ENCODE data around the gene PPP1R1C. TPM values are rescaled to one million over a fixed set of nuclear protein-coding genes. Genes with fewer than 3 reads are reported as not detected.

The PPP1R1C gene
- total RNA-seq, 1 donor from 2014 or later: 5.5 TPM

DNA sequence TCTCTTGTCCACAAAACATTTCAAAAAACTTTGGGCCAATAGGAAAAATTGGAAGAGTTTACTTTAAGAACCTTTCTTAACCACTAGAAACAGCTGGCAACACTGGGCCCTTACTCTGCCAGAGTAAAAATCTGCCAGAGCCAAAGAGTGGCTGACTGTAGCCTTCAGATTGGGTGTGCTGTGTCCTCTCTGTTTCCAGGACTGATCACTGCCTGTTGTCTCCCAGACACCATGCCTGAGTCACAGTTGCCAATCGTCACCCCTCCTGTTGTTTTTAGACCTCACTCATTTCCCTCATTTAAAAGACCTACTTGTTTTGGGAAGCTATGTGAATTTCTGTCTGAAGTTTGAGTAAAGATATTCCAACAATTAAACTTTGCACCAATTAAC is 159.1 kb downstream of the PPP1R1C start:
- no peak for TF ChIP-seq EZH2 (IDR thresholded peaks at IDR 0.05)
- TF ChIP-seq, protein P1, sequence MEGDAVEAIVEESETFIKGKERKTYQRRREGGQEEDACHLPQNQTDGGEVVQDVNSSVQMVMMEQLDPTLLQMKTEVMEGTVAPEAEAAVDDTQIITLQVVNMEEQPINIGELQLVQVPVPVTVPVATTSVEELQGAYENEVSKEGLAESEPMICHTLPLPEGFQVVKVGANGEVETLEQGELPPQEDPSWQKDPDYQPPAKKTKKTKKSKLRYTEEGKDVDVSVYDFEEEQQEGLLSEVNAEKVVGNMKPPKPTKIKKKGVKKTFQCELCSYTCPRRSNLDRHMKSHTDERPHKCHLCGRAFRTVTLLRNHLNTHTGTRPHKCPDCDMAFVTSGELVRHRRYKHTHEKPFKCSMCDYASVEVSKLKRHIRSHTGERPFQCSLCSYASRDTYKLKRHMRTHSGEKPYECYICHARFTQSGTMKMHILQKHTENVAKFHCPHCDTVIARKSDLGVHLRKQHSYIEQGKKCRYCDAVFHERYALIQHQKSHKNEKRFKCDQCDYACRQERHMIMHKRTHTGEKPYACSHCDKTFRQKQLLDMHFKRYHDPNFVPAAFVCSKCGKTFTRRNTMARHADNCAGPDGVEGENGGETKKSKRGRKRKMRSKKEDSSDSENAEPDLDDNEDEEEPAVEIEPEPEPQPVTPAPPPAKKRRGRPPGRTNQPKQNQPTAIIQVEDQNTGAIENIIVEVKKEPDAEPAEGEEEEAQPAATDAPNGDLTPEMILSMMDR (IDR thresholded peaks at IDR 0.05): no peak
- no peak for TF ChIP-seq EZH2phosphoT487 (IDR thresholded peaks at IDR 0.05)
- Mint-ChIP-seq H3K27me3 (ENCODE audit: insufficient read depth, low read depth) (no peaks in the 10 kb centered on the region), H3K36me3 (no peaks in the 10 kb centered on the region), H3K4me3 (no peak overlapping the region), H3K27ac (no peak overlapping the region), H3K9me3 (no peaks in the 10 kb centered on the region), H3K4me1 (peaks cover 3% of the 10 kb centered on the region)
- Histone ChIP-seq H3K9me3 (ENCODE audit: low read depth) (no peaks in the 10 kb centered on the region), H3K36me3 (no peaks in the 10 kb centered on the region), H3K9ac (no peak overlapping the region), H2AFZ (replicated peaks) (peak overlapping the region; percentile 81), H3K27ac (no peak overlapping the region), H3K4me3 (no peak overlapping the region), H3K27me3 (no peaks in the 10 kb centered on the region), H3K4me1 (peaks cover 28% of the 10 kb centered on the region), H3F3A (ENCODE audit: low read depth) (no peaks in the 10 kb centered on the region), H3K79me2 (ENCODE audit: low read depth) (no peaks in the 10 kb centered on the region), H3K4me2 (no peak overlapping the region), H4K20me1 (ENCODE audit: low read depth) (no peaks in the 10 kb centered on the region)
- no peak for DNase-seq (ENCODE audit: low spot score)

DNA sequence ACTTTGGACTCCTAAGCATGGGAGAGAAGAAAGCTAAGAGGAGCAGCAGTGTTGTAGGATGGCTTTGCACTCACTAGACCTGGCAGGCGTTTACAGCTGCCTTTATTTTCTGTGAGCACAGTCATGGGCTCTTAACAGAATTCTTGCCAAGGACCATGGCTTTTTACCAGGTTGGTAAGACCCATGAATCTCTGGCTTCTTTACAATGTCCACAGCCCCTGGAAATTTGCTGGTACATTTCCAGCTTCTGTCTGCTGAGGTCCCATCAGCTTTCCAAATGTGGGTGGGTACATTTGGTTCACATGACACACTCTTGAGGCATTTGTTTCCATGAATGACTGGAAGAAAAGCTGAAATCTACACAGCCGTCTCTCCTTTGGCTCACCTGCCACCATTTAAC is 162.7 kb downstream of the PPP1R1C start:
- H3K4me2 ChIP-seq: no peak overlapping the region
- H3K9me3 Mint-ChIP-seq: no peaks in the 10 kb centered on the region

DNA sequence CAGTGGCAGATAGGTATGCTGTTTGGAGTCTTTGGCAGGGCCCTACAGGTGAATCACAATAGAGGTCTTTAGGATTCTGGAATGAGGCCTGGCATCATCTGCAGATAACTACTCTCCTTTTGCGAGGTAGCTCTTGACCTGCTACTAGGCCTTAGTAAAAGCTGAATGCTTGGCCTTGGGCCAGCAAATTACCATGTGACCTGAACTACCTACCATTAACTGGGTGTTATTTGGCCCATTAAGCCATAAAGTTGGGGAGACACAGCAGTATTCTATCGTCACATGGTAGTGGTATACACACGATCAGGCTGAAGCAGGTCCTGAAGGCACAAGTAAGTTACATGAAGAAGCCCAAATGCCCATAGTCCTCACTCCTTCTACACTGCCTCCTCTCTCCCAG is 178.2 kb downstream of the PPP1R1C start:
- no peak for DNase-seq (ENCODE audit: low spot score)
- Histone ChIP-seq H3K9ac (no peak overlapping the region), H3K4me3 (no peak overlapping the region), H3K79me2 (ENCODE audit: low read depth) (no peaks in the 10 kb centered on the region), H3K27me3 (no peaks in the 10 kb centered on the region), H3K27ac (no peak overlapping the region), H3K9me3 (ENCODE audit: low read depth) (no peaks in the 10 kb centered on the region), H3K4me1 (peaks cover 5% of the 10 kb centered on the region), H3K4me2 (no peak overlapping the region), H3K36me3 (no peaks in the 10 kb centered on the region), H2AFZ (replicated peaks) (no peak overlapping the region), H3F3A (ENCODE audit: low read depth) (no peaks in the 10 kb centered on the region), H4K20me1 (ENCODE audit: low read depth) (no peaks in the 10 kb centered on the region)
- H3K4me1 Mint-ChIP-seq: no peaks in the 10 kb centered on the region
- H3K27ac Mint-ChIP-seq: no peak overlapping the region
- no peaks in the 10 kb centered on the region for H3K27me3 Mint-ChIP-seq (ENCODE audit: insufficient read depth, low read depth)
- no peaks in the 10 kb centered on the region for H3K36me3 Mint-ChIP-seq
- H3K9me3 Mint-ChIP-seq: no peaks in the 10 kb centered on the region
- H3K4me3 Mint-ChIP-seq: no peak overlapping the region
- TF ChIP-seq, protein P1 (IDR thresholded peaks at IDR 0.05): no peak
- TF ChIP-seq EZH2 (IDR thresholded peaks at IDR 0.05) (no peak), EZH2phosphoT487 (IDR thresholded peaks at IDR 0.05) (no peak)

More for the DNA sequence above, 162.7 kb downstream of the PPP1R1C start:
- peak overlapping the region; percentile 47 for H2AFZ ChIP-seq (replicated peaks)
- no peak overlapping the region for H3K4me3 ChIP-seq
- H3K79me2 ChIP-seq (ENCODE audit: low read depth): no peaks in the 10 kb centered on the region
- H3K36me3 ChIP-seq: no peaks in the 10 kb centered on the region
- Mint-ChIP-seq H3K36me3 (no peaks in the 10 kb centered on the region), H3K4me1 (peaks cover 3% of the 10 kb centered on the region), H3K27me3 (ENCODE audit: insufficient read depth, low read depth) (no peaks in the 10 kb centered on the region), H3K4me3 (no peak overlapping the region), H3K27ac (no peak overlapping the region)
- no peak for TF ChIP-seq EZH2phosphoT487 (IDR thresholded peaks at IDR 0.05)
- TF ChIP-seq, protein P1 (IDR thresholded peaks at IDR 0.05): no peak
- TF ChIP-seq EZH2 (IDR thresholded peaks at IDR 0.05): no peak
- H3F3A ChIP-seq (ENCODE audit: low read depth): no peaks in the 10 kb centered on the region
- H3K27ac ChIP-seq: no peak overlapping the region
- H3K9ac ChIP-seq: no peak overlapping the region
- H4K20me1 ChIP-seq (ENCODE audit: low read depth): no peaks in the 10 kb centered on the region
- H3K9me3 ChIP-seq (ENCODE audit: low read depth): no peaks in the 10 kb centered on the region
- H3K27me3 ChIP-seq: no peaks in the 10 kb centered on the region
- H3K4me1 ChIP-seq: peaks cover 8% of the 10 kb centered on the region
- no peak for DNase-seq (ENCODE audit: low spot score)
